Muscle layer of colon (tissue), 2 donors: ENCODE measurements around the gene ZBTB9.

ENCODE experiments used
- H3K27ac ChIP-seq: one replicate; pipeline ENCODE4 v1.7.0; 2013; ENCODE audit warnings: low read depth, mild to moderate bottlenecking, low read length, moderate library complexity
- H3K27me3 ChIP-seq, 2 donors: one replicate each; pipeline ENCODE4 v1.7.0; 2013; ENCODE audit warnings: low read length in 2 of 2, mild to moderate bottlenecking in 2 of 2; ENCODE audit not compliant: insufficient read depth in 2 of 2, control insufficient read depth in 1 of 2
- H3K36me3 ChIP-seq: one replicate; pipeline ENCODE4 v1.7.0; 2013; ENCODE audit warnings: mild to moderate bottlenecking, low read length; ENCODE audit not compliant: insufficient read depth
- H3K4me1 ChIP-seq: one replicate; pipeline ENCODE4 v1.7.0; 2013; ENCODE audit warnings: mild to moderate bottlenecking, low read length; ENCODE audit not compliant: insufficient read depth
- H3K4me3 ChIP-seq, 2 donors: one replicate each; pipeline ENCODE4 v1.7.0; 2013; ENCODE audit warnings: low read length in 2 of 2, low read depth in 1 of 2, mild to moderate bottlenecking in 1 of 2, moderate library complexity in 1 of 2
- H3K9ac ChIP-seq: one replicate; pipeline ENCODE4 v1.7.0; 2013; ENCODE audit warnings: low read length
- H3K9me3 ChIP-seq: one replicate; pipeline ENCODE4 v1.7.0; 2013; ENCODE audit warnings: mild to moderate bottlenecking, low read length
- donor health status: abdominal sarcoma.
- donor health status: Adenocarcinoma of cecum.

Gene ZBTB9

DNA sequence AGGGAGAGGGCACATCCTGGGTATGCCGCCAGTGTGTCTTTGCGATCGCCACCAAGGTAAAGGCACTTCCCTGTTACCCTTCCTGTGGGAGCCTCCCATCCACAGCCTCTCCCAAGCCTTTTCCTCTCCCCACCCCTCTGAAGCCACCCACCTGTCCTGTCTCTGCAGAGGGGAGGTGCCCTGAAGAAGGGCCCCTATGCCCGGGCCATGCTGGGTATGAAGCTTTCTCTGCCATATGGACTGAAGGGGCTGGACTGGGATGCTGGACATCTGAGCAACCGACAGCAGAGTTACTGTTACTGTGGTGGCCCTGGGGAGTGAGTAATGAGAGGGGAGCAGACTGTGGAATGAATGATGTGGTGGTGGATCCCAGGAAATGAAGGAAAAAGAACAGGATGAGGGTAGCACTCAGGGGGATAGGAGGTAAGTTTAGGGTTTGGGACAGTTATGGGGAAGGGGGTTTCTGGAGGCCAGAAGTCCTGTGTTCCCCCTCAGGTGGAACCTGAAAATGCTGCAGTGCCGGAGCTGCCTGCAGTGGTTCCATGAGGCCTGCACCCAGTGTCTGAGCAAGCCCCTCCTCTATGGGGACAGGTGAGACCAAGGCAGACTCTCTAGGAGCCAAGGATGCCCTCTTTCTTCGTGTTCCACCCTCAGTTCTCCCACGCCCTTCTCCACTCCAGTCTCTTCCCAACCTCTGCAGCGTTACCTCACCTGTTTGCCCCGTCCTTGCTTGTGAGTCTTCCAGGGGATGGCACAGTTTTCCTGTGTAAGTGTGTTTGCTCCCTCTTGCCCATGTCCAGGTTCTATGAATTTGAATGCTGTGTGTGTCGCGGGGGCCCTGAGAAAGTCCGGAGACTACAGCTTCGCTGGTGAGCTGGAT, 40.9 kb upstream of the ZBTB9 start:
- no peaks in the 10 kb centered on the region for H3K27me3 ChIP-seq
- peaks cover 51% of the 10 kb centered on the region for H3K4me1 ChIP-seq
- no peak overlapping the region for H3K4me3 ChIP-seq
- no peaks in the 10 kb centered on the region for H3K9me3 ChIP-seq
- H3K36me3 ChIP-seq: peaks cover 43% of the 10 kb centered on the region
- H3K27ac ChIP-seq: no peak overlapping the region
- no peak overlapping the region for H3K9ac ChIP-seq

- no peaks in the 10 kb centered on the region for H3K9me3 ChIP-seq
- no peaks in the 10 kb centered on the region for H3K27me3 ChIP-seq
- no peak overlapping the region for H3K4me3 ChIP-seq
- peaks cover 43% of the 10 kb centered on the region for H3K36me3 ChIP-seq
- H3K9ac ChIP-seq: no peak overlapping the region
- H3K27ac ChIP-seq: no peak overlapping the region
- peaks cover 59% of the 10 kb centered on the region for H3K4me1 ChIP-seq
These were observed 39.6 kb upstream of the ZBTB9 start for GRCh38 chr6:33414592-33415271.

GRCh38 chr6:33415831-33416230, 38.5 kb upstream of the ZBTB9 start:
- Histone ChIP-seq H3K36me3 (peaks cover 43% of the 10 kb centered on the region), H3K27ac (peak overlapping the region; percentile 16), H3K27me3 (no peaks in the 10 kb centered on the region), H3K4me3 (no peak overlapping the region), H3K9me3 (no peaks in the 10 kb centered on the region), H3K4me1 (peaks cover 58% of the 10 kb centered on the region), H3K9ac (no peak overlapping the region)

DNA sequence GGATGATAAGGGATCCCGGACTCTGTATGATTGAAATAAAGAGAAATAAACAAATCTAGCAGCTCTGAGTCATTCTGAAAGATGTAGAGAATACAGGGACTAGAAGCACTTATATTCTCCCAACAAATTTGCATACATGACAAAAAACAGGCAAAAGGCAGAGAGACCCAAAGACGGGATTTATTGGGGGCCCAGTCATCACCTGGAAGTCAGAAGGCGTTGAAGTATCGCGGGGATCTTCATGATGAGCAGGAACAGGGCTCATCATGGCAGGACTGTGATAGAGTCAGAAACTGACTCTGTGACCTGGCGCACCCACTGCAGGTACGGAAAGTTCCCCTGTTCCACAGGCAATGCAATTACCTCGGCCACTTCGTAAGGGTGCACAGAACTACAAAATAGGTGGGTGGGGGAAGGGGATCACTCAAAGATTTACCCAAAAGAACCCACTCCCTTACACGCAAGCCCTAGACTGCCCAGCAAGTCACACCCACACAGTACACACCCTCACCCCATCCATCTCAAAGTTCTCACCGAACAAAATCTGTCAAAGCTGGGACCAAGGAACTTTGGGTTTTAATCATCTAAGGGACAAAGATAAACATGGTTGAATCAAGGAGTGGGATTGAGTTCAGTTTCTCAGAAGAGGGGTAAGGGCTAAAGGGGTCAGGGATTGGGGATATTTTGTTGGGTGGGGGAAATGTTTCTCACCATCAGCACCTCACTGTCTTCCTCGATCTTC, 37.8 kb upstream of the ZBTB9 start:
- H3K36me3 ChIP-seq: peaks cover 43% of the 10 kb centered on the region
- H3K9ac ChIP-seq: peak overlapping the region; percentile 66
- peak overlapping the region in 1 of 2 donors; percentile 77 for H3K4me3 ChIP-seq
- H3K27ac ChIP-seq: peak overlapping the region; percentile 88
- no peaks in the 10 kb centered on the region for H3K9me3 ChIP-seq
- H3K27me3 ChIP-seq: no peaks in the 10 kb centered on the region
- H3K4me1 ChIP-seq: peaks cover 57% of the 10 kb centered on the region

- Histone ChIP-seq H3K4me1 (peaks cover 50% of the 10 kb centered on the region), H3K27me3 (no peaks in the 10 kb centered on the region), H3K9me3 (no peaks in the 10 kb centered on the region), H3K9ac (peak overlapping the region; percentile 66), H3K36me3 (peaks cover 41% of the 10 kb centered on the region), H3K27ac (peak overlapping the region; percentile 88), H3K4me3 (peak overlapping the region; percentile 77 to 79)
These were observed 37.1 kb upstream of the ZBTB9 start for GRCh38 chr6:33417128-33417902.

GRCh38 chr6:33417903-33418689, 36.3 kb upstream of the ZBTB9 start, which contains the start of gene CUTA:
Gene CUTA (minus strand): TSS chr6:33418107. CDS start chr6:33418000, 107 bp downstream.
- H3K4me3 ChIP-seq: peak within 1 kb of the TSS; percentile 77 to 79
- no peaks in the 10 kb centered on the region for H3K9me3 ChIP-seq
- H3K36me3 ChIP-seq: peaks cover 33% of the 10 kb centered on the region
- H3K27me3 ChIP-seq: no peaks in the 10 kb centered on the region
- H3K4me1 ChIP-seq: peaks cover 44% of the 10 kb centered on the region
- H3K27ac ChIP-seq: peak within 1 kb of the TSS; percentile 100
- peak within 1 kb of the TSS; percentile 72 for H3K9ac ChIP-seq

- Histone ChIP-seq H3K9ac (peak overlapping the region; percentile 72), H3K4me3 (peak overlapping the region; percentile 43 to 48), H3K27ac (peak overlapping the region; percentile 100), H3K4me1 (peaks cover 46% of the 10 kb centered on the region), H3K9me3 (no peaks in the 10 kb centered on the region), H3K27me3 (no peaks in the 10 kb centered on the region), H3K36me3 (peaks cover 26% of the 10 kb centered on the region)
These were observed 35.6 kb upstream of the ZBTB9 start for GRCh38 chr6:33418690-33419291.

DNA sequence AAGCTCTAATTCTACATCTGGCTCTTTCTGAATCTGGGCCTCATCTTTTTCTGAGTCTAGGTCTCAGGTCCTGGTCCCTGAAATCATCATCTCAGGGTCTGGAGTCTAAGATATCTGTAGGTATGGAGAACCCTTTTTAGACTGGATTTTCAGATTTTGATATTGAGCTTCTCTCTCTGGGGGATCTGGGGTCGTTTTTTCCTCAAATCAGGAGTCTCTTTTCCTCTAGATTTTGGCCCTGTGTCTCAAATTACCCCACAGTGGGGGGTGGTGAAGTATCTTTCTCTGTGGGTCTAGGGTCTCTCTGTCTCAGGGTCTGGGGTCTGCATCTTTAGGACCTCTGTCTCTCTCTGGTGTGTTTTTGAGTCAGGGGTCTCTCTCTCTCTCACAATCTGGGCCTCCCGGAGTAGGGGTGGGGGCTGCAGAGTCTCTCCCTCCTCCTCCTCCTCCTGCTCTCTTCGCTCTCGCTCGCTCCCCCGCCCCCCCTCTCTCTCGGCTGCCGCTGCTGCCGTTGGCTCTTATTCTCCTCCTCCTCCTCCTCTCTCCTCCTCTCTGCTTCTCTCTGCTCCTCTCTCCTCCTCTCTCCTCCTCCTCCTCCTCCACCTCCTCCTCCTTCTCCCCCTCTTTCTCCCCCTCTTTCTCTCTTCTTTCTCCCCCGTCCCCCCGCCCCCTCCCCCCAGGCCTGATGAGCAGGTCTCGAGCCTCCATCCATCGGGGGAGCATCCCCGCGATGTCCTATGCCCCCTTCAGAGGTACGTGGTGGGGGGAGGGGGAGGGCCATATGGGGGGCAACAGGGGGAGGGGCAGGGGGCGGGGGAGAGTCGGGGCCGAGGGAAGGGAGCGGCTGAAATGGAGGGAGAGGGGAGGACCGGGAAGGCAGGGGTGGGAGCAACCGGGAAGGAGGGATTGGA, 34.5 kb upstream of the ZBTB9 start, which contains the start of gene SYNGAP1:
TSS of gene SYNGAP1 (plus strand) at position 486 of the 911 bp plus-strand sequence. CDS start at position 686, 200 bp downstream.
- Histone ChIP-seq H3K4me3 (peak within 1 kb of the TSS in 1 of 2 donors; percentile 42), H3K36me3 (peaks cover 17% of the 10 kb centered on the region), H3K9me3 (no peaks in the 10 kb centered on the region), H3K4me1 (peaks cover 57% of the 10 kb centered on the region), H3K27ac (peak within 1 kb of the TSS; percentile 100), H3K9ac (peak within 1 kb of the TSS; percentile 72), H3K27me3 (no peaks in the 10 kb centered on the region)
